ENCODE data around the gene LPIN2. TPM values are rescaled to one million over a fixed set of nuclear protein-coding genes. Genes with fewer than 3 reads are reported as not detected.

Gene LPIN2
- total RNA-seq, 1 donor from 2014 or later, result 38.6 TPM

DNA sequence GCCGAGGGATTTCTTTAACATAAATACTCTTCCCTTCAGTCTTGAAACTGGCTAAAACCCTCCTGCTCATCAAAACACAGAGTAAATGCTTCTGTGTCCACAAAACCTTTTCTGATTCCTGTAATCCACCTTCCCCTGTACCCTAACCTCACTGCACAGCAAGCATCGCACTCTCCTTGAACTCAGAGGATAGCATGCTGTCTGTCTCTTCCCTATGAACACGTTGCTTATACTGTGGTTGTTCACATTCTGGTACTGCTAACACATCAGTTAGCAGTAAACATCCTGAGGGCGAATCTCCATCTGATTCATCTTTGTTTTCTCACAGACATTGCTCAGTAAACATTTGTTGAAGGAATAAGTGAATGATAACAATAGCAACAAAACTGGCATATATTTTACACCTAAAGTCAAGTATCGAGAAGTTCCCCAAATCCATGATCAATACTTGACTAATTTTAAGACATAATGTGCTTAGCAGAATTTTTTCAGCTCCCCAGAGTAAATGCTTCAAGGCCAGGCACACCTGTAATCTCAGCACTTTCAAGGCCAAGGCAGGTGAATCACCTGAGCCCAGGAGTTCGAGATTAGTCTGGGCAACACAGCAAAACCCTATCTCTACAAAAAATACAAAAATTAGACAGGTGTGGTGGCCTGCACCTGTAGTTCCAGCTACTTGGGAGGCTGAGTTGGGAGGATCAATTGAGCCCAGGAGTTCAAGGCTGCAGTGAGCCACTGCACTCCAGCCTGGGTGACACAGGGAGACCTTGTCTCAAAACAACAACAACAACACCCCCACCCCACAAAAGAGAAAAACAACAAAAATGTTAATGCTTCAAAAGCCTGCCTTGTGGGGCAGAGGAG, 45.6 kb upstream of the LPIN2 start:
- TF ChIP-seq, protein P1, sequence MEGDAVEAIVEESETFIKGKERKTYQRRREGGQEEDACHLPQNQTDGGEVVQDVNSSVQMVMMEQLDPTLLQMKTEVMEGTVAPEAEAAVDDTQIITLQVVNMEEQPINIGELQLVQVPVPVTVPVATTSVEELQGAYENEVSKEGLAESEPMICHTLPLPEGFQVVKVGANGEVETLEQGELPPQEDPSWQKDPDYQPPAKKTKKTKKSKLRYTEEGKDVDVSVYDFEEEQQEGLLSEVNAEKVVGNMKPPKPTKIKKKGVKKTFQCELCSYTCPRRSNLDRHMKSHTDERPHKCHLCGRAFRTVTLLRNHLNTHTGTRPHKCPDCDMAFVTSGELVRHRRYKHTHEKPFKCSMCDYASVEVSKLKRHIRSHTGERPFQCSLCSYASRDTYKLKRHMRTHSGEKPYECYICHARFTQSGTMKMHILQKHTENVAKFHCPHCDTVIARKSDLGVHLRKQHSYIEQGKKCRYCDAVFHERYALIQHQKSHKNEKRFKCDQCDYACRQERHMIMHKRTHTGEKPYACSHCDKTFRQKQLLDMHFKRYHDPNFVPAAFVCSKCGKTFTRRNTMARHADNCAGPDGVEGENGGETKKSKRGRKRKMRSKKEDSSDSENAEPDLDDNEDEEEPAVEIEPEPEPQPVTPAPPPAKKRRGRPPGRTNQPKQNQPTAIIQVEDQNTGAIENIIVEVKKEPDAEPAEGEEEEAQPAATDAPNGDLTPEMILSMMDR (IDR thresholded peaks at IDR 0.05), result no peak
- DNase-seq (ENCODE audit: low spot score), result no peak
- Mint-ChIP-seq H3K9me3 (ENCODE audit: low read depth) (peaks cover 5% of the 10 kb centered on the region), H3K4me3 (ENCODE audit: unreplicated experiment) (no peak overlapping the region), H3K4me1 (ENCODE audit: low read depth) (peaks cover 3% of the 10 kb centered on the region), H3K36me3 (ENCODE audit: low read depth) (peaks cover 2% of the 10 kb centered on the region), H3K27ac (ENCODE audit: unreplicated experiment) (no peak overlapping the region), H3K27me3 (ENCODE audit: low read depth) (no peaks in the 10 kb centered on the region)

DNA sequence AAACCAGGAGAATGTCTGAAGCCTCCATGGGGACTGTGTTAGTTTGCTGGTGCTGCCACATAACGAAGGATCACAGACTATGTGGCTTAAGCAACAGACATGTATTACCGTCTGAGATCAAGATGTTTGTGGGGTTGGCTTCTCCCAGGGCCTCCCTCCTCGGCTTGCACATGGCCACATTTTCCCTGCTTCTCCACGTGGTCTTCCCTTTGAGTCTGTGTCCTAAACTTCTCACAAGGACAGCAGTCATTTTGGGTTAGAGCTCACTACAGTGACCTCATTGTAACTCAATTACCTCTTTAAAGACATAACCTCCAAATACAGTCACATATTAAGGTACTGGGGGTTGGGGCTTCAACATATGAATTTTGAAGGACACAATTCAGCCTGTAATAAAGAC, 44.6 kb upstream of the LPIN2 start:
- H3K9me3 Mint-ChIP-seq (ENCODE audit: low read depth), result peaks cover 11% of the 10 kb centered on the region
- no peaks in the 10 kb centered on the region for H3K27me3 Mint-ChIP-seq (ENCODE audit: low read depth)
- peaks cover 2% of the 10 kb centered on the region for H3K36me3 Mint-ChIP-seq (ENCODE audit: low read depth)
- H3K27ac Mint-ChIP-seq (ENCODE audit: unreplicated experiment), result no peak overlapping the region
- H3K4me3 Mint-ChIP-seq (ENCODE audit: unreplicated experiment), result no peak overlapping the region
- H3K4me1 Mint-ChIP-seq (ENCODE audit: low read depth), result no peaks in the 10 kb centered on the region
- TF ChIP-seq, protein P1 (IDR thresholded peaks at IDR 0.05), result no peak
- no peak for DNase-seq (ENCODE audit: low spot score)

DNA sequence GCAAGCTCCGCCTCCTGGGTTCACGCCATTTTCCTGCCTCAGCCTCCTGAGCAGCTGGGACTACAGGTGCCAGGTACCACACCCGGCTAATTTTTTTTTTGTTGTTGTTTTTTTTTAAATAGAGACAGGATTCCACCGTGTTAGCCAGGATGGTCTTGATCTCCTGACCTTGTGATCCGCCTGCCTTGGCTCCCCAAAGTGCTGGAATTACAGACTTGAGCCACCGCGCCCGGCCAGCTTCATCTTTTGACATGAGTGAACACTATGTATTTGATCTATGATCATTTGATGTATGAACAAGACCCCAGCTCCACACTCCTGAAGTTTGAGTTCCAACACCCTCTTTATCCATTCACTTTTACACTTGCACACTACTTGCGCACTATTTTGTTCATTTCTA, 43.4 kb upstream of the LPIN2 start:
- H3K27me3 Mint-ChIP-seq (ENCODE audit: low read depth), result no peaks in the 10 kb centered on the region
- no peak overlapping the region for H3K4me3 Mint-ChIP-seq (ENCODE audit: unreplicated experiment)
- H3K4me1 Mint-ChIP-seq (ENCODE audit: low read depth), result no peaks in the 10 kb centered on the region
- H3K36me3 Mint-ChIP-seq (ENCODE audit: low read depth), result peaks cover 3% of the 10 kb centered on the region
- TF ChIP-seq, protein P1 (IDR thresholded peaks at IDR 0.05), result no peak
- no peak for DNase-seq (ENCODE audit: low spot score)
- H3K27ac Mint-ChIP-seq (ENCODE audit: unreplicated experiment), result no peak overlapping the region
- H3K9me3 Mint-ChIP-seq (ENCODE audit: low read depth), result peaks cover 11% of the 10 kb centered on the region

DNA sequence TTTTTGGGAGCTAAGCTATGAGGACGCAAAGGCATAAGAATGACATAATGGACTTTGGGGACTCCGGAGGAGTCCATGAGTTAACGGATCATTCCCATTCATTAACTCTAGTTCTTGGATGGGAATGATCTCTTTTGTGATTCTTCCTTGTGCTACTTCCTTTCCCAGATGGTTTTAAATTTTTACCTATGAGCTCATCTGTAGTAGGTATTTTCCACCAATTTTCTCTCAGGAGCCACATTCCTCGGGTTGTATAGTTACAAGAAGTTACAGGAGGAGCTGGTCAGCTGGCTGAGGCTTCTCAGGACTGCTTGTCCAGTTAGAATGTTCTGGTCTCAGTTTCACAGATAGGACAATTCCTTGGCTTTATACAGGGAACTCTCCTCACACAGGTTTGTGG, 42.9 kb upstream of the LPIN2 start:
- Mint-ChIP-seq H3K27ac (ENCODE audit: unreplicated experiment) (no peak overlapping the region), H3K4me1 (ENCODE audit: low read depth) (no peaks in the 10 kb centered on the region), H3K9me3 (ENCODE audit: low read depth) (peaks cover 11% of the 10 kb centered on the region), H3K36me3 (ENCODE audit: low read depth) (peaks cover 3% of the 10 kb centered on the region), H3K4me3 (ENCODE audit: unreplicated experiment) (no peak overlapping the region), H3K27me3 (ENCODE audit: low read depth) (no peaks in the 10 kb centered on the region)
- DNase-seq (ENCODE audit: low spot score), result no peak
- TF ChIP-seq, protein P1 (IDR thresholded peaks at IDR 0.05), result no peak

DNA sequence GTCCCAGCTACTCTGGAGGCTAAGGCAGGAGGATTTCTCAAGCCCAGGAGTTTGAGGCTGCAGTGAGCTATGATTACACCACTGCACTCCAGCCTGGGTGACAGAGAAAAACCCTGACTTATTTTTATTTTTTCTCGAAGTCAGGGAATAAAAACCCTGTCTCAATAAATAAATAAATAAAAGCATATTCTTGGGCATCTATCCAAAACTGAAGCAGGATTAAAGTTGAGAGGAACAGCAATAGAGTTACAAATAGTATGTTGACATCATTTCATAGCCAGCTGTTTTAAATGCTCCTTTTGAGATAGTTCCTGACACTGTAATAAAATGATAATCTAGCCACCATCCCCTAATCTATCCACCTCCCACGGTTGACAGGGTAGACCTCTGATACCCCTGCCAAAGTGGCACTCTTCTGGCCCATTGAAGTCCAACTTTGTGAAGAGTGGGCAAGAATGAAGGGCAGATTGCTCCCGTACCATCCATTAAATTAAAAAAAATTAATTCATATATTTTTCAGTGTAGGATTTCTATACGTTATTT, 42.3 kb upstream of the LPIN2 start:
- no peak for DNase-seq (ENCODE audit: low spot score)
- peaks cover 11% of the 10 kb centered on the region for H3K9me3 Mint-ChIP-seq (ENCODE audit: low read depth)
- H3K27ac Mint-ChIP-seq (ENCODE audit: unreplicated experiment), result no peak overlapping the region

More for the DNA sequence above, 42.3 kb upstream of the LPIN2 start:
- Mint-ChIP-seq H3K27me3 (ENCODE audit: low read depth) (no peaks in the 10 kb centered on the region), H3K4me3 (ENCODE audit: unreplicated experiment) (no peak overlapping the region), H3K36me3 (ENCODE audit: low read depth) (peaks cover 3% of the 10 kb centered on the region), H3K4me1 (ENCODE audit: low read depth) (no peaks in the 10 kb centered on the region)
- TF ChIP-seq, protein P1 (IDR thresholded peaks at IDR 0.05), result no peak
